DOHH2 (cell line): ENCODE measurements around the gene FBRSL1.

Source experiments
- H3F3A ChIP-seq: fragments of 200-600 bp; sonication (generic), shearing (Covaris generic); 2 replicates; pipeline ENCODE4 v1.6.0; 2016; ENCODE audit warnings: antibody characterized with exemption, mild to moderate bottlenecking; ENCODE audit not compliant: control insufficient read depth, insufficient read depth
- H3K27ac ChIP-seq: fragments of 200-600 bp; sonication (generic); 2 replicates; pipeline ENCODE4 v1.5.1; 2014; ENCODE audit warnings: low read depth, mild to moderate bottlenecking, low read length, moderate library complexity
- H3K27me3 ChIP-seq: fragments of 200-600 bp; sonication (generic); 2 replicates; pipeline ENCODE4 v1.6.1; 2014; ENCODE audit warnings: mild to moderate bottlenecking, low read length, mixed read lengths; ENCODE audit not compliant: control insufficient read depth
- H3K36me3 ChIP-seq: fragments of 200-600 bp; sonication (generic); 2 replicates; pipeline ENCODE4 v1.6.1; 2014; ENCODE audit warnings: mild to moderate bottlenecking, low read length, moderate library complexity, mixed read lengths; ENCODE audit not compliant: control insufficient read depth
- H3K4me1 ChIP-seq: fragments of 200-600 bp; sonication (generic); 2 replicates; pipeline ENCODE4 v1.6.1; 2014; ENCODE audit warnings: mild to moderate bottlenecking, low read length, mixed read lengths; ENCODE audit not compliant: control insufficient read depth
- H3K4me2 ChIP-seq: fragments of 200-600 bp; sonication (generic); 2 replicates; pipeline ENCODE4 v1.6.0; 2014; ENCODE audit warnings: mild to moderate bottlenecking, low read length, moderate library complexity
- H3K4me3 ChIP-seq: fragments of 200-600 bp; sonication (generic); 2 replicates; pipeline ENCODE4 v1.5.1; 2014; ENCODE audit warnings: mild to moderate bottlenecking, low read length, mixed read lengths
- H3K79me2 ChIP-seq: fragments of 200-600 bp; sonication (generic); 2 replicates; pipeline ENCODE4 v1.6.1; 2014; ENCODE audit warnings: mild to moderate bottlenecking, low read length, mixed read lengths; ENCODE audit not compliant: control insufficient read depth
- H3K9me2 ChIP-seq: fragments of 200-600 bp; sonication (generic); replicated peaks from 2 replicates; pipeline ENCODE4 v1.6.1; 2014; ENCODE audit warnings: mild to moderate bottlenecking, low read length, mixed read lengths; ENCODE audit not compliant: control insufficient read depth
- H3K9me3 ChIP-seq: fragments of 200-600 bp; sonication (generic); 2 replicates; pipeline ENCODE4 v1.6.1; 2014; ENCODE audit warnings: antibody characterized with exemption, low read length, mixed read lengths; ENCODE audit not compliant: control insufficient read depth, insufficient read depth
- H4K20me1 ChIP-seq: fragments of 200-600 bp; sonication (generic); 2 replicates; pipeline ENCODE4 v1.6.0; 2014; ENCODE audit warnings: low read depth, mild to moderate bottlenecking, antibody characterized with exemption, low read length, moderate library complexity; ENCODE audit not compliant: control insufficient read depth, insufficient read depth
- CTCF ChIP-seq: fragments of 200-600 bp; sonication (generic); IDR thresholded peaks from one replicate; pipeline ENCODE4 v1.5.1; 2014; ENCODE audit warnings: antibody characterized with exemption, mild to moderate bottlenecking, low read depth, low read length; ENCODE audit not compliant: poor library complexity, severe bottlenecking
- EZH2phosphoT487 ChIP-seq: fragments of 200-600 bp; sonication (generic); IDR thresholded peaks from 2 replicates; pipeline ENCODE4 v1.6.1; 2017; ENCODE audit warnings: borderline replicate concordance, mild to moderate bottlenecking, antibody characterized with exemption, low read length, moderate library complexity, mixed read lengths

Gene FBRSL1

GRCh38 chr12:132453361-132454192 is 36.4 kb upstream of the FBRSL1 start:
- Histone ChIP-seq H3K9me3 (peaks cover 12% of the 10 kb centered on the region; the same call in 1 of the 2 replicates), H3K79me2 (no peaks in the 10 kb centered on the region), H3K27me3 (peaks cover 3% of the 10 kb centered on the region; the same call in 1 of the 2 replicates), H3K4me1 (peaks cover 28% of the 10 kb centered on the region), H3F3A (peaks cover 3% of the 10 kb centered on the region; the same call in 1 of the 2 replicates), H3K36me3 (no peaks in the 10 kb centered on the region), H3K27ac (no peak overlapping the region), H4K20me1 (no peaks in the 10 kb centered on the region), H3K4me2 (no peak overlapping the region), H3K4me3 (no peak overlapping the region), H3K9me2 (no peaks in the 10 kb centered on the region)
- TF ChIP-seq EZH2phosphoT487 = no peak
- TF ChIP-seq CTCF = no peak

DNA sequence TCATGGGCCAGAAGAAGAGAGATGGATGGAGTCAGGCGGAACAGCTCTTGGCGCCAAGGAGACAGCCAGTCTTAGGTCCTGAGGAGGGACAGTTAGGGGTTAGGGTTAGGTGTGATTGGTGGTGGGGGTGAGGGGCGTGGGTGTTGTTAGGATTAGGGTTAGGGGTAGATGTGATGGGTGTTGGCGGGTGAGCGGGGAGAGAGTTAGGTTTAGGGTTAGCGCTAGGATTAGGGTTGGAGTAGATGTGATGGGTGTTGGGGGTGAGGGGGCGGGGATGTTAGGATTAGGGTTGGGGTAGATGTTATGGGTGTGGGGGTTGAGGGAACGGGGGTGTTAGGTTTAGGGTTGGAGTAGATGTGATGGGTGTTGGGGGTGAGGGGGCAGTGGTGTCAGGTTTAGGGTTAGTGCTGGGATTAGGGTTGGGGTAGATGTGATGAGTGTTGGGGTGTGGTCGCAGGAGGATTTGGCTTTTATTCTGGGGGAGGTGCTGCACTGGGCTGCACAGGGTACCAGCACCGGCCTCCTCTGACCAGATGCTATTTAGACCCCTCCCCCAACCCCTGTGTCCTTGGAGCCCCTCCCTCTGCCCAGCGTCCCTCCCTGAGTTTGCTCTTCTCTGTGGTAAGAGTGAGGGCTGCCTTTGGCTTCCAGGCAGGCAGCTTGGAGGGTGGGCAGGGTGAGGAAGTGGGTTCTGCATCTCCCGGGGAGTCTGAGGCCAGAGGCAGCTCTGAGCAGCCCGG is 35.6 kb upstream of the FBRSL1 start:
- Histone ChIP-seq H3K79me2 (no peaks in the 10 kb centered on the region), H3K9me2 (no peaks in the 10 kb centered on the region), H3K4me1 (peaks cover 24% of the 10 kb centered on the region), H3K4me2 (no peak overlapping the region), H3K9me3 (peaks cover 12% of the 10 kb centered on the region; the same call in 1 of the 2 replicates), H3K27ac (no peak overlapping the region), H3K36me3 (no peaks in the 10 kb centered on the region), H3K27me3 (peaks cover 3% of the 10 kb centered on the region; the same call in 1 of the 2 replicates), H3K4me3 (no peak overlapping the region), H3F3A (peaks cover 1% of the 10 kb centered on the region; the same call in 1 of the 2 replicates), H4K20me1 (no peaks in the 10 kb centered on the region)
- no peak for TF ChIP-seq EZH2phosphoT487
- no peak for TF ChIP-seq CTCF

- no peaks in the 10 kb centered on the region for H3F3A ChIP-seq
- no peaks in the 10 kb centered on the region for H3K9me2 ChIP-seq
- no peak overlapping the region for H3K4me2 ChIP-seq
- H3K27ac ChIP-seq = no peak overlapping the region
- no peaks in the 10 kb centered on the region for H3K36me3 ChIP-seq
- peaks cover 12% of the 10 kb centered on the region; the same call in 1 of the 2 replicates for H3K9me3 ChIP-seq
- peaks cover 18% of the 10 kb centered on the region for H3K4me1 ChIP-seq
- H3K79me2 ChIP-seq = no peaks in the 10 kb centered on the region
- no peak overlapping the region for H3K4me3 ChIP-seq
- H3K27me3 ChIP-seq = peaks cover 3% of the 10 kb centered on the region; the same call in 1 of the 2 replicates
- H4K20me1 ChIP-seq = no peaks in the 10 kb centered on the region
- TF ChIP-seq CTCF = no peak
- no peak for TF ChIP-seq EZH2phosphoT487
Observed at GRCh38 chr12:132454933-132455418, 35.0 kb upstream of the FBRSL1 start.
